OCI-LY7 (cell line): Measurements from ENCODE around the gene REC114. TPM values are rescaled to one million over a fixed set of nuclear protein-coding genes. Genes with fewer than 3 reads are reported as not detected.

Experiments
- BruUV-seq: library from RNA; stranded (reverse); fragments of 400-500 nt; replicated peaks from 2 replicates; lab custom pipeline; 2021; lab: Mats Ljungman, UMichigan
- CTCF ChIA-PET: fragments of 300-600 bp; sonication (Branson Sonifier 250); formaldehyde crosslinking; loops from one replicate; lab custom pipeline; 2022; ENCODE audit warnings: antibody characterized with exemption; ENCODE audit not compliant: unreplicated experiment; lab: Charles Lee
- POLR2A ChIA-PET: fragments of 300-600 bp; sonication (Branson Sonifier 250); formaldehyde crosslinking; loops from one replicate; lab custom pipeline; 2022; ENCODE audit warnings: antibody characterized with exemption; lab: Charles Lee
- DNase-seq: peaks from one replicate; pipeline ENCODE4 v3.0.0-alpha.2; 2015; ENCODE audit warnings: low spot score
- H2AFZ ChIP-seq: fragments of 200-600 bp; sonication (generic), shearing (Covaris generic); 2 replicates; pipeline ENCODE4 v1.6.1; 2014; ENCODE audit warnings: mild to moderate bottlenecking, antibody characterized with exemption, low read length, moderate library complexity
- H3K27ac ChIP-seq: fragments of 200-600 bp; sonication (generic); 2 replicates; pipeline ENCODE4 v1.5.1; 2014; ENCODE audit warnings: mixed run types, low read depth, mild to moderate bottlenecking, moderate library complexity, low read length, inconsistent platforms; ENCODE audit not compliant: poor library complexity, severe bottlenecking
- H3K36me3 ChIP-seq: fragments of 200-600 bp; sonication (generic); 2 replicates; pipeline ENCODE4 v1.6.1; 2014; ENCODE audit warnings: mild to moderate bottlenecking, antibody characterized with exemption, low read length, moderate library complexity, mixed read lengths; ENCODE audit not compliant: insufficient read depth
- H3K4me1 ChIP-seq: fragments of 200-600 bp; sonication (generic); 2 replicates; pipeline ENCODE4 v1.5.1; 2014; ENCODE audit warnings: mild to moderate bottlenecking, low read length; ENCODE audit not compliant: insufficient read depth, poor library complexity, severe bottlenecking
- H3K4me2 ChIP-seq: fragments of 200-600 bp; sonication (generic); 2 replicates; pipeline ENCODE4 v1.6.1; 2014; ENCODE audit warnings: mild to moderate bottlenecking, low read length
- H3K4me3 ChIP-seq: fragments of 200-600 bp; sonication (generic); 2 replicates; pipeline ENCODE4 v1.5.1; 2014; ENCODE audit warnings: mild to moderate bottlenecking, low read depth, low read length; ENCODE audit not compliant: poor library complexity, severe bottlenecking
- H3K79me2 ChIP-seq: fragments of 200-600 bp; sonication (generic); 2 replicates; pipeline ENCODE4 v1.6.1; 2016; ENCODE audit warnings: low read depth, mild to moderate bottlenecking, low read length, moderate library complexity, mixed read lengths; ENCODE audit not compliant: insufficient read depth
- H3K9me2 ChIP-seq: fragments of 200-600 bp; sonication (generic); 2 replicates; pipeline ENCODE4 v1.6.1; 2016; ENCODE audit warnings: mild to moderate bottlenecking, low read length, mixed read lengths; ENCODE audit not compliant: insufficient read depth
- H3K9me3 ChIP-seq: fragments of 200-600 bp; sonication (generic); 2 replicates; pipeline ENCODE4 v1.6.1; 2014; ENCODE audit warnings: mild to moderate bottlenecking, mixed run types, low read length, mixed read lengths
- H4K20me1 ChIP-seq: fragments of 200-600 bp; sonication (generic); 2 replicates; pipeline ENCODE4 v1.6.1; 2014; ENCODE audit warnings: mild to moderate bottlenecking, antibody characterized with exemption, low read length, moderate library complexity, mixed read lengths; ENCODE audit not compliant: insufficient read depth
- CTCF ChIP-seq: fragments of 200-600 bp; sonication (generic); conservative IDR thresholded peaks from 2 replicates; pipeline ENCODE4 v1.5.1; 2014; ENCODE audit warnings: mild to moderate bottlenecking, antibody characterized with exemption, low read length, moderate library complexity, mixed read lengths
- EZH2phosphoT487 ChIP-seq: fragments of 200-600 bp; sonication (generic); IDR thresholded peaks from 2 replicates; pipeline ENCODE4 v1.6.1; 2018; ENCODE audit warnings: low read depth, borderline replicate concordance, mild to moderate bottlenecking, mixed run types, antibody characterized with exemption, low read length, moderate library complexity, mixed read lengths
- intact Hi-C: fragments of 100-400 bp; cut with micrococcal nuclease; formaldehyde crosslinking; loops from one replicate; pipeline ENCODE4 v1.10.0; 2022; ENCODE audit not compliant: unreplicated experiment
- total RNA-seq, 2 experiments: library from RNA; depleted of rRNA in 1 of 2; stranded (reverse); fragments of >200 nt in 1 of 2; shearing (Covaris generic) in 1 of 2; gene quantifications; 2 replicates each; pipeline ENCODE4 v1.2.3, GENCODE V29; 2014 to 2022

The REC114 gene
- total RNA-seq, 2 experiments from 2014 or later = not detected

- POLR2A ChIA-PET = no interaction called here
- no peak for TF ChIP-seq EZH2phosphoT487
- no peak for TF ChIP-seq CTCF
- H3K9me2 ChIP-seq = no peaks in the 10 kb centered on the region
- DNase-seq = no peak
- H3K79me2 ChIP-seq = no peaks in the 10 kb centered on the region
- no peak overlapping the region for H3K4me3 ChIP-seq
- no peaks in the 10 kb centered on the region for H3K4me1 ChIP-seq
- intact Hi-C loops = no loop called here
- H3K27ac ChIP-seq = no peak overlapping the region
- peaks cover 61% of the 10 kb centered on the region; the same call in 1 of the 2 replicates for H3K36me3 ChIP-seq
- no peaks in the 10 kb centered on the region for H3K9me3 ChIP-seq
- no TSS peak for BruUV-seq
- no peak overlapping the region for H3K4me2 ChIP-seq
- CTCF ChIA-PET = no interaction called here
- no peak overlapping the region for H2AFZ ChIP-seq
- no peaks in the 10 kb centered on the region for H4K20me1 ChIP-seq
Observed at GRCh38 chr15:73578026-73578425, 135.1 kb downstream of the REC114 start.

- Histone ChIP-seq H3K4me1 (no peaks in the 10 kb centered on the region), H3K4me3 (no peak overlapping the region), H3K4me2 (no peak overlapping the region), H3K9me2 (no peaks in the 10 kb centered on the region), H3K79me2 (no peaks in the 10 kb centered on the region), H3K9me3 (no peaks in the 10 kb centered on the region), H2AFZ (no peak overlapping the region), H3K36me3 (peaks cover 77% of the 10 kb centered on the region), H4K20me1 (no peaks in the 10 kb centered on the region), H3K27ac (no peak overlapping the region)
- TF ChIP-seq CTCF = no peak
- CTCF ChIA-PET = no interaction called here
- DNase-seq = no peak
- no TSS peak for BruUV-seq
- intact Hi-C loops = no loop called here
- POLR2A ChIA-PET = interaction anchor here (1.2 kb wide), 1 partner anchor 16 kb away, joined by 3 read pairs; no protein-coding TSS in a partner anchor
Observed at GRCh38 chr15:73582851-73583379, 140.0 kb downstream of the REC114 start.

GRCh38 chr15:73583544-73583943, 140.6 kb downstream of the REC114 start:
- TF ChIP-seq EZH2phosphoT487 (no peak), CTCF (no peak)
- no peak overlapping the region for H3K4me3 ChIP-seq
- ChIA-PET CTCF (no interaction called here), POLR2A (no interaction called here)
- H3K4me1 ChIP-seq = no peaks in the 10 kb centered on the region
- H4K20me1 ChIP-seq = no peaks in the 10 kb centered on the region
- BruUV-seq = no TSS peak
- peaks cover 72% of the 10 kb centered on the region for H3K36me3 ChIP-seq
- no peaks in the 10 kb centered on the region for H3K9me2 ChIP-seq
- H3K9me3 ChIP-seq = no peaks in the 10 kb centered on the region
- no peak for DNase-seq
- intact Hi-C loops = no loop called here
- no peak overlapping the region for H3K27ac ChIP-seq
- H3K79me2 ChIP-seq = no peaks in the 10 kb centered on the region
- H2AFZ ChIP-seq = no peak overlapping the region
- H3K4me2 ChIP-seq = no peak overlapping the region
